NCI-H2227 treated with DMSO at 0.1 percent for 48 hours (cell line): ENCODE measurements around the gene ARTN.

Experiments used
- DNase-seq: peaks from one replicate; lab custom pipeline; 2025; lab: John Stamatoyannopoulos, UW

The ARTN gene

GRCh38 chr1:43933386-43934100 lies at the start of gene ARTN:
TSS of gene ARTN (plus strand) at chr1:43933801. CDS start at chr1:43935657, 1,856 bp downstream.
- DNase-seq = no peak

- DNase-seq = no peak
These were observed 48.3 kb upstream of the ARTN start for GRCh38 chr1:43885279-43885801.

GRCh38 chr1:43887748-43888147 lies 45.9 kb upstream of the ARTN start:
- DNase-seq = no peak

GRCh38 chr1:43890815-43891214 lies 42.8 kb upstream of the ARTN start:
- no peak for DNase-seq

GRCh38 chr1:43893006-43893405 lies 40.6 kb upstream of the ARTN start:
- DNase-seq = no peak

GRCh38 chr1:43898981-43899380 lies 34.6 kb upstream of the ARTN start:
- DNase-seq = no peak

- DNase-seq = no peak
These were observed 33.2 kb upstream of the ARTN start for GRCh38 chr1:43900386-43900785.

GRCh38 chr1:43901196-43901961 lies 32.2 kb upstream of the ARTN start:
- DNase-seq = no peak

GRCh38 chr1:43902058-43902831 lies 31.4 kb upstream of the ARTN start:
- DNase-seq = no peak

- no peak for DNase-seq
These were observed 28.7 kb upstream of the ARTN start for GRCh38 chr1:43904660-43905551.

GRCh38 chr1:43908226-43908625 lies 25.4 kb upstream of the ARTN start:
- no peak for DNase-seq

- no peak for DNase-seq
These were observed 24.7 kb upstream of the ARTN start for GRCh38 chr1:43908858-43909257.

- DNase-seq = no peak
These were observed 23.3 kb upstream of the ARTN start for GRCh38 chr1:43910343-43910742.

GRCh38 chr1:43912607-43913006 lies 21.0 kb upstream of the ARTN start:
- DNase-seq = no peak

GRCh38 chr1:43913051-43913501 lies 20.5 kb upstream of the ARTN start:
- DNase-seq = peak; percentile 8

- DNase-seq = no peak
These were observed 19.8 kb upstream of the ARTN start for GRCh38 chr1:43913666-43914360.

GRCh38 chr1:43914576-43915525 lies 18.8 kb upstream of the ARTN start:
- DNase-seq = no peak

GRCh38 chr1:43919906-43920305 lies 13.7 kb upstream of the ARTN start:
- DNase-seq = no peak

- DNase-seq = no peak
These were observed 12.6 kb upstream of the ARTN start for GRCh38 chr1:43921022-43921421.

- DNase-seq = no peak
These were observed 9.1 kb upstream of the ARTN start for GRCh38 chr1:43924516-43924915.
